NCI-H1694 (cell line): ENCODE results near the gene NDUFC1.

Experiments used
- DNase-seq: peaks from one replicate; lab custom pipeline; 2025; lab: John Stamatoyannopoulos, UW

The NDUFC1 gene

DNA sequence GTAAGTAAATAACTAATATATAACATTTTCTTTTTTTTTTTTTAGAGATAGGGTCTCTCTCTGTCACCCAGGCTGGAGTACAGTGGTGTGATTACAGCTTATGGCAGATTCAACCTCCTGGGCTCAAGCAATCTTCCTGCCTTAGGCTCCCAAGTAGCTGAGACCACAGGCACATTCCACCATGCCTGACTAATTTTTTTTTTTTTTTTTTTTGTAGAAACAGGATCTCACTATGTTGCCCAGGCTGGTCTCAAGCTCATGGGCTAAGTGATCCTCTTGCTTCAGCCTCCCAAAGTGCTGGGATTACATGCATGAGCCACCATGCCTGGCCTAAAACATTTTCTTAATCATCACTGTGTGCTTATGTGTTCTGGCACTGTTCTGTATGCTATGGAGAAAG, 55.0 kb downstream of the NDUFC1 start:
- no peak for DNase-seq

DNA sequence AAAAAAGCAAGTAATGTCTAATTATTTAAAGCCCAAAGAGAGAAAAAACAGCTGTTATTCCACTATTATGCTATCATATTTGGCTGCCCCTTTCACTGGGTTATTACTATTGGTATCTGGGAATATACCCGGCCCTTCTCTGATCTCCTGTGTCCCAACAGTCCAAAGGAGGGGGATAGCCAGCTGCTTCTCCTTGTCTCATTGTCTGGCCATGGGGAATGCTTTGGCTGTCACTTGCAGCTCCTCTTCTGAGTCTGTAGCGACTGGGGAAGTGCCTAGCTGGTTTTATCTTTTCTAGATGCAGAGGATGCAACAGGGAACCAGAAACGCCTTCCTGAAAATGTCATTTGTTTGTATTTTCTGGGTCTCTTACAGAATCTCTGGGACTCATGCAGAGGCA, 56.1 kb downstream of the NDUFC1 start:
- no peak for DNase-seq

DNA sequence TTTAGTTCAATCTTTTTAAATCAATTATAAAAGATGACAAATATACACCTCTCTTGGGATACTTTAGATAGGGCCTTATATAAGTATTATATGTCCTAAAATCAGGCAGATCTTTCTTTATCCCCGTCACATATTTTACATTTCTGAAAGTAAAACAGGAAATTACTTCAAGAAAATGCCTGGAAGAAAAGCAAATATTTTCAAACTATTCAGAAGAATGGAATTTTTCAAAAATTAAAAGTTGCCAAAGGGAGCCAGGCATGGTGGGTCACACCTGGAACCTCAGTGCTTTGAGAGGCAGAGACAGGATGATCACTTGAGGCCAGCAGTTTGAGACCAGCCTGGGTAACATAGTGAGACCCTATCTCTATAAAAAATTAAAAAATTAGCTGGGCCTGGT, 56.7 kb downstream of the NDUFC1 start:
- DNase-seq, result no peak

DNA sequence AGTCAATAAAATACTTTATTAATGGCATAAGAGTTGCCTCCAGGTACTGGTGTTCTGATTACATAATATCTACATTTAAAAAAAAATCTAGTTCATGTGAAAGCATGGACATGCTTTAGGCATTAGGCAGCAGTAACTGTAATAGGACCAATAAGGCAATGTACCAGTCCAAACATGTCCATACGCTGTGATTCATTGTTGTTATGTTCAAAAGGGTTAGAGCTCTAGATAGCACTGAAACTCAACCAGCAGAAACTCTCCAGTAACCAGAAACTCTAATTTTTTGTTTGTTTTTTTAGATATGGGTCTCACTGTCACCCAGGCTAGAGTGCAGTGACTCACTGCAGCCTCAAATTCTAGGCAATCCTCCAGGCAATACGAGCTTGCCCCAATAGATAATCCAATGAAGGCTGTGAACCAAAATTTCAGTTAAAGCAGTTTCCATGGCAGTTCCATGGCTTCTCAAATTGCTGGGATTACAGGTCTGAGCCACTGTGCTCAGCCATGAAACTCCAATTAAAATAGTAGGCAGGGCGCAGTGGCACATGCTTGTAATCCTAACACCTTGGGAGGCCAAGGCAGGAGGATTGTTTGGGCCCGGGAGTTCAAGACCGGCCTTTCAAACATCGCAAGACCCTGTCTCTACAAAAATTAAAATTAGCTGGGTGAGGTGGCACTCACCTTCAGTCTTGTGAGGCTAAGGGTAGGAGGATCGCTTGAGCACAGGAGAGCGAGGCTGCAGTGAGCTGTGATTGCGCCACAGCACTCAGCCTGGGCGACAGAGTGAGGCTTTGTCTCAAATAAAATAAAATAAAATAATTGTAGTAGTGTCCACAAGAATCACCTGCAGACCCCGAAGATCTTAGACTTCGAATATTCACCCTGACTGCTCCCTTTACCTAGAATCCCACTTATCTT, 58.6 kb downstream of the NDUFC1 start:
- no peak for DNase-seq

DNA sequence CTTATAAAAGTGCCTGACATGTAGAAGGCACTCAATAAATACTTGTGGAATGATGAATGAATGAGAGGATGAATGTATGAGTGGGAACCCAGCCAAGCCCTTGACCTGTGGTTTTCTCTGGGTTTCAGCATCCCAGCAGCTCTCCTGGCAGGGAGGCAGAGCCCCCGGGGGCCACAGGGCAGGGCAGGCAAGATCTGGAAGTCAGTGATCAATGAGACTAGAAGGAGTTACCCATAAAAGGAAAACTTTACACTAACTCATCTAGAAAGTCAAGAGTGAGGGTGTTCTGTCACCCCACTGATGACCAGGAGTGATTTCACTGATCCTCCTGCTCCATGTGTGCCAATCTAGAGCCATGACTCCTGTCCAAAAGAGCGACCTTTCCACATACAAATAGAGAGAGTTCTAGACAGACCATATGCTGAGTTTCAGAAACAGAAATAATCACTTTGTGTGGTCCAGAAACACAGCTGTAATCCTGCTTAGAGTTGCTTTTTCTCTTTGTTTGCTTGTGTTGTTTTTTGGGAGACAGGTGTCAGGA, 59.7 kb downstream of the NDUFC1 start:
- DNase-seq, result no peak

DNA sequence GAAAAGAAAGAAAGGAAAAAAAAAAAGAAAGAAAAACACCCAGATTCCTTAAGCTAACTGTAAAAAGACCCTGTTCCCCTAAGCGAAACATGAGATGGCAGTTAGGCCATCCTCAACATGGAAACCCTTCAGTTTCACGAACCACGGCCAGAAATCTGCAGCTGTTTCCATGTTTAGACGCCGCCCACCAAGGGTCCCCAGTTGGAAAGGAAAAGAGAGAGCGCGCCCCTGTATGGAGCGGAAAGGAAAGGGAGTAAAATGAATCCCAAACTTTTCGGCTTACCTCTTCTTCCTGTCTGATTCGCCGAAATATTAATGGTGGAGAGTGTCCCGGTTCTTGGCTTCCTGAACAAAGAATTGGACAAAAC, 60.5 kb downstream of the NDUFC1 start:
- no peak for DNase-seq

DNA sequence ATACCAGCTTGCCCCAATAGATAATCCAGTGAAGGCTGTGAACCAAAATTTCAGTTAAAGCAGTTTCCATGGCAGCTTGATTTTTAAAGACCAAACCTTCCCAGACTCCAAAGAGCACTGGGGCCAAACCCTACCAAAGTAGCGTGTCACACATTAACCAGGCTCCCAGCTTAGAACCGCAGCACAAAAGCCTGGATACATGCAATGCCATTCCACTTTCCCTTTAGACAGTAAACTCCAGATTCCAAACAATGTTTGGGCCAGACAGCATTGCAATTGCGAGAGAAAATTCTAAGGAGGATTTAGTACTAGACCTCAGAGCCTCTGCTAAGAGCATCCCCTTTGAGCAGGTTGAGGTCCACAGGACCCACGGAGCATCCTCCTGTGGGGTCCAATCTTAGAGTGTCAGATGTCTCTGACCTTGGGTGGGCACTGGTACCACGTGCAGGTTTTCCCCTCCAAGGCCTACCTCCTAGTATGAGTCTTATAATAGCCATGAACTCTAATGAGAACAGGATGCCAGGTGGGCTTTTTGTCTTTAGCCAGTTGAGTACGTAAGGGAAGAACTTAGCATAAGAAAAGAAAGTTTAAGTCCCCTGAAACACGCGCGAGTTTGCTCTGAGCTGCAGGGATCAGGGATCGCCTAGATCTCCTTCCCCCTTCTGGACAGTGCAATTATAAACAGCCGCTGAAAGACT, 61.0 kb downstream of the NDUFC1 start:
- no peak for DNase-seq
